SK-N-SH (cell line): ENCODE results near the gene RNF151.

Experiments
- EZH2phosphoT487 ChIP-seq: fragments of 200-600 bp; sonication (generic); IDR thresholded peaks from 2 replicates; pipeline ENCODE4 v1.6.1; 2017; ENCODE audit warnings: low read depth, mixed run types, mild to moderate bottlenecking, antibody characterized with exemption, moderate library complexity, borderline replicate concordance
- SMC3 ChIP-seq: IDR thresholded peaks from 2 replicates; pipeline ENCODE4 v1.6.1; 2012; ENCODE audit warnings: low read depth, low read length, improper control_type of control experiment

- no peak for TF ChIP-seq EZH2phosphoT487
- no peak; the same call in 1 of the 2 replicates for TF ChIP-seq SMC3
Measured at GRCh38 chr16:2016407-2016922, 49.8 kb downstream of the RNF151 start.
